Measurements from ENCODE around the gene INPP5A. TPM values are rescaled to one million over a fixed set of nuclear protein-coding genes. Genes with fewer than 3 reads are reported as not detected.

INPP5A gene
- total RNA-seq, 2 donors from 2014 or later = 9.2 to 14.5 TPM

DNA sequence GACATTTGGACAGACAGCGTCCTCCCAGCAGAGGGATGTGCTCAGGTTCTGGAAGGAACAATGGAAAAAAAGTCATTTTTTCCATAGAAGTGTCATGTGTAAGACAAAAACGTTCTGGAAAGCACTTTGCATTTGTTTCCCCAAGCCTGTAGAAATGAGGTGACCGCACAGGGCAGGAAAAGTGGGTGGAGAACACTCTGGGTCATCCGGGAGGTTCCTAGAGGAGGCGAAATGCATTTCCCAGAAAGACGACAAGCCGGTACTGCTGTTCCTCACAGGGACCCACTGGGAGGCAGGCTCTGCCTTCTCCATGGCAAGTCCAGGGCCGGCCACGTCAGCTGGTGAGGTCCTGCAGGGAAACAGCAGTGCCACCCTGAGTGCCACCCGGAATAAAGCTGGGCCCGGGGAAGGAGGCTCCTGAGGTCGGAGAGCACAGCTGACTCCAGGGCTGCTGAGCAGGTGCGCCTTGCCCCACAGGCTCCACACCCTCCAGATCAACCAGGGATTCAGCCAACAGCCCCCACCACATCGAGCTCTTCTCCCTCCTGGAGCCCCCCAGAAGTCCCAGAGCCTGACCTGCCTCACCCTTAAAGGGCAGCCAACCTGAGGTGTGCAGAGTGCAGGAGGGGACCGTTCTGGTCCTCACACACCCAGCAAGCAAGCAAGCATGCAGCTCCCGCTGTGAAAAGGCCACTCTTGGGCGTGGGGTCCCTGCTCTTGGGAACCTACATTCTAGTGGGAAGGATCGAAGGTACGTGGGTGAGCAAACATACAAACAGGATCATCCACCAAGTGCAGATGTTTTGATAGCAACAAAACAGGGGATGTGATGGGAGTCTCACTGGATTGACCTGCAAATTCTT is 28.8 kb upstream of the INPP5A start:
- H3K4me1 ChIP-seq = no peaks in the 10 kb centered on the region
- H3K4me3 ChIP-seq = no peak overlapping the region
- H3K9me3 ChIP-seq = no peaks in the 10 kb centered on the region
- intact Hi-C loops (cut with DNase I) = no loop called here
- WGBS, 2 donors = 63 to 71% methylated on average over 15 to 17 of the region's 19 CpGs
- H3K27ac ChIP-seq = peak overlapping the region in 1 of 4 donors; percentile 4
- no peaks in the 10 kb centered on the region for H3K27me3 ChIP-seq
- no peak for TF ChIP-seq POLR2A (IDR thresholded peaks at IDR 0.05)
- TF ChIP-seq, protein P1, sequence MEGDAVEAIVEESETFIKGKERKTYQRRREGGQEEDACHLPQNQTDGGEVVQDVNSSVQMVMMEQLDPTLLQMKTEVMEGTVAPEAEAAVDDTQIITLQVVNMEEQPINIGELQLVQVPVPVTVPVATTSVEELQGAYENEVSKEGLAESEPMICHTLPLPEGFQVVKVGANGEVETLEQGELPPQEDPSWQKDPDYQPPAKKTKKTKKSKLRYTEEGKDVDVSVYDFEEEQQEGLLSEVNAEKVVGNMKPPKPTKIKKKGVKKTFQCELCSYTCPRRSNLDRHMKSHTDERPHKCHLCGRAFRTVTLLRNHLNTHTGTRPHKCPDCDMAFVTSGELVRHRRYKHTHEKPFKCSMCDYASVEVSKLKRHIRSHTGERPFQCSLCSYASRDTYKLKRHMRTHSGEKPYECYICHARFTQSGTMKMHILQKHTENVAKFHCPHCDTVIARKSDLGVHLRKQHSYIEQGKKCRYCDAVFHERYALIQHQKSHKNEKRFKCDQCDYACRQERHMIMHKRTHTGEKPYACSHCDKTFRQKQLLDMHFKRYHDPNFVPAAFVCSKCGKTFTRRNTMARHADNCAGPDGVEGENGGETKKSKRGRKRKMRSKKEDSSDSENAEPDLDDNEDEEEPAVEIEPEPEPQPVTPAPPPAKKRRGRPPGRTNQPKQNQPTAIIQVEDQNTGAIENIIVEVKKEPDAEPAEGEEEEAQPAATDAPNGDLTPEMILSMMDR (IDR thresholded peaks at IDR 0.05) = peak in 5 of 7 experiments; percentile 9 to 72 (median 50)
- ATAC-seq (peak; percentile 52), DNase-seq (peak; percentile 47 to 85 (median 77))
- no peaks in the 10 kb centered on the region for H3K36me3 ChIP-seq (replicated peaks in 1 of 2; ENCODE audit: insufficient read depth in 1 of 2, low read depth in 2 of 2)

DNA sequence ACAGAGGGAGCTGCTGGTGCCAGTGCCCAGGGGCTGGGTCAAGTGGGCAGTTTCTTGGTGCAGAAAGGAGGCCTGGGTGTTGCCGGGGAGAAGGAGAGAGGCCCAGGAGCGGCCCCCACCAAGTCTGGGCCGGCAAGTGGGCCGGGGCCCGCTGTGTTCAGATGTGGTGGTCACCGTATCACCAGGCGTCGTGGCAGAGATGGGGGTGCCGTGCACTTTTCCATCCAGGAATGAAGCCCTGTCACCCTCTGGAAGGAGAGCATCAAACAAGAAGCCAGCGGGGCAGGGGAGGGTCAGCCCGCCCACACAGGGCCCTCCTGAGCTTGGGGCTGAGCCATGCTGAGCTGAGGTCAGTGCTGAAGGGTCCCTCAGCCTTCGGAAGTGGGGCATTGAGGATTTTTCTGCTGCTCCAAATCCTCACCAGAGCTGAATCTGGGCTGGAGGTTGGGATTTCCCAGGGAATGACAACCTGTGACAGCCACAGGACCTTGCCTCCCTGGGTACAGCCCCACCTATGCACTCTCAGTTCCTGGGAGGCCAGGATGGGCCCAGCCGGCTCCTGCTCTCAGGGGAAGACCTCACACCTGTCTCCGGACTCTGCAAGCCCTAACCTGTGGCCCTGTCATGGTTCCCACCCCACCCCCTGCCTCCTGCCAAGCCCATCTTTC is 27.9 kb upstream of the INPP5A start:
- ATAC-seq (no peak), DNase-seq (peak in 2 of 4 donors; percentile 6 to 10)
- no peaks in the 10 kb centered on the region for H3K4me1 ChIP-seq
- no peaks in the 10 kb centered on the region for H3K36me3 ChIP-seq (replicated peaks in 1 of 2; ENCODE audit: insufficient read depth in 1 of 2, low read depth in 2 of 2)
- H3K27me3 ChIP-seq = no peaks in the 10 kb centered on the region
- TF ChIP-seq POLR2A (IDR thresholded peaks at IDR 0.05) = no peak
- TF ChIP-seq, protein P1 (IDR thresholded peaks at IDR 0.05) = no peak
- H3K4me3 ChIP-seq = no peak overlapping the region
- 80 to 86% methylated on average over 13 to 14 of the region's 14 CpGs for WGBS, 2 donors
- no peaks in the 10 kb centered on the region for H3K9me3 ChIP-seq
- no peak overlapping the region for H3K27ac ChIP-seq
- intact Hi-C loops (cut with DNase I) = no loop called here

DNA sequence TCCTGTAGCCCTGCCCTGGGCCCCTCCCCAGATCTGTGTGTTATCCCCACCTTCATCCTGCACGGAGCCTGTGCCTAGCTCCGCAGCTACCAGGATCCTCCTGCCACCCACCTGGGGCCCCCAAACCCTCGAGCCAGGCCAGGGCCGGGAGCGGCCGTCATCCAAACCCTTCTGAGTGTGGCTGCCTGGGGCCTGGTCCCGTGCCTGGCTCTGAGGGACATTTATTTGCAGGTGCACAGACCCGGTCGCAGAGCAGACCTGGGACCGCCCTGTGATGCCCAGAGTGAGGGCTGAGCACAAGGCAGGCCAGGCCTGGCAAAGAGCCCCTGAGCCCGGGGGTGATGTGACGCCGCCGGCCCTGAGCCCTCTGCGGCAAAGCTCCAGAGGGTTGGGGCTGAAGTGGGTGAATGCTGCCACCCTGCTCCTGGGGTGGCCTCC is 27.4 kb upstream of the INPP5A start:
- intact Hi-C loops (cut with DNase I) = no loop called here
- H3K27ac ChIP-seq = no peak overlapping the region
- no peak overlapping the region for H3K4me3 ChIP-seq
- H3K4me1 ChIP-seq = peaks cover 5% of the 10 kb centered on the region
- ATAC-seq (no peak), DNase-seq (peak in 1 of 4 donors; percentile 10)
- H3K9me3 ChIP-seq = no peaks in the 10 kb centered on the region
- no peaks in the 10 kb centered on the region for H3K36me3 ChIP-seq (replicated peaks in 1 of 2; ENCODE audit: insufficient read depth in 1 of 2, low read depth in 2 of 2)
- no peak for TF ChIP-seq POLR2A (IDR thresholded peaks at IDR 0.05)
- TF ChIP-seq, protein P1 (IDR thresholded peaks at IDR 0.05) = no peak
- 88 to 100% methylated on average over 2 to 7 of the region's 15 CpGs for WGBS, 2 donors
- H3K27me3 ChIP-seq = no peaks in the 10 kb centered on the region

DNA sequence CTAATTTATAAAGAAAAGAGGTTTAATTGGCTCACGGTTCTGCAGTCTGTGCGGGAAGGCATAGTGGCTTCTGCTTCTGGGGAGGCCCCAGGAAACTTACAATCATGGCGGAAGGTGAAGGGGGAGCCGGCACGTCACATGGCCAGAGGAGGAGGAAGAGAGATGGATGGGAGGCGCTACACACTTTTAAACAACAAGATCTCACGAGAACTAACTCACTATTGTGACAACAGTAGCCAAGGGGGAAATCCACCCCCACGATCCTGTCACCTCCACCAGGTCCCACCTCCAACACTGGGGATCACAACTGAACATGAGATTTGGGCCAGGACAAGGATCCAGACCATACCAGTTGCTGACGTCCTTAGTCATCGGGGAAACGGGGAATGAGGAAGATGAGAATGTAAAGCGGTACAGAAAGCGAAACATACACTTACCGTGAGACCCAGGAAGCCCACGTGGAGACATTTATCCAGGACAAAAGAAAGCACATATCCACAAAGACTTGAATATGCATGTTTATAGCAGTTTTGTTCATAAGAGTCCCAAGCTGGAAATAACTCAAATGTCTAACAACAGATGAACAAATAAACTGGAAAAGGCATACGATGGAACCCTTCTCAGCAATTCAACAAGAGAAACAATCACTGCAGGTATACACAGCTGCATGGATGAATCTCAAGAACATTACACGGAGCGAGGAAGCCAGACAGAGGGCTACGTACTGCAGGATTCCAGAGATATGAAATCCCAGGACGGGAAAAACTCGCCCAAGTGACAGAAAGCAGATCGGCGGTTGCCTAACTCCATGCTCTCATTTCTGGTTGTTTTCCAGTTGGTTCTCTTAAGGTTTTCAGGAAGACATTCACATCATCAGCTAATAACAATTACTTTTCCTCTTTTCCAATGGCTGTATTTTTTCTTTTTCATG is 26.2 kb upstream of the INPP5A start:
- TF ChIP-seq POLR2A (IDR thresholded peaks at IDR 0.05) = no peak
- TF ChIP-seq, protein P1 (IDR thresholded peaks at IDR 0.05) = no peak
- DNase-seq = peak; percentile 10 to 35 (median 26)
- ATAC-seq = no peak
- Histone ChIP-seq H3K27ac (no peak overlapping the region), H3K36me3 (replicated peaks in 1 of 2; ENCODE audit: insufficient read depth in 1 of 2, low read depth in 2 of 2) (no peaks in the 10 kb centered on the region), H3K27me3 (no peaks in the 10 kb centered on the region), H3K9me3 (no peaks in the 10 kb centered on the region), H3K4me3 (no peak overlapping the region), H3K4me1 (peaks cover 17% of the 10 kb centered on the region)
- 83 to 87% methylated on average over 23 of the region's 23 CpGs for WGBS, 2 donors
- intact Hi-C loops (cut with DNase I) = no loop called here
